Adrenal gland (tissue), 12 donors: Measurements from ENCODE around the gene SEMA3A. TPM values are rescaled to one million over a fixed set of nuclear protein-coding genes. Genes with fewer than 3 reads are reported as not detected.

Source experiments
- DNase-seq, 7 donors: peaks; one replicate each; pipeline ENCODE4 v3.0.0-alpha.2; 2019 to 2020
- H3K27ac ChIP-seq, 5 donors: fragments of 200-600 bp; sonication (generic) in 4 of 5; 1 replicate in 3 of 5; 2 replicates in 2 of 5; pipeline versions ENCODE4 v1.5.1 to v1.8.0; 2016 to 2020; ENCODE audit warnings: mild to moderate bottlenecking in 1 of 5
- H3K27me3 ChIP-seq: fragments of 200-600 bp; 2 replicates; pipeline ENCODE4 v1.8.0; 2021
- H3K36me3 ChIP-seq, 2 donors: fragments of 200-600 bp; replicated peaks in 1 of 2; 1 replicate in 1 of 2; 2 replicates in 1 of 2; pipeline versions ENCODE4 v1.5.1 to v1.8.0; 2018 to 2022
- H3K4me1 ChIP-seq, 2 donors: fragments of 200-600 bp; replicated peaks in 1 of 2; 1 replicate in 1 of 2; 2 replicates in 1 of 2; pipeline versions ENCODE4 v1.5.1 to v1.8.0; 2018 to 2021
- H3K4me3 ChIP-seq, 4 donors: fragments of 200-600 bp; sonication (generic) in 3 of 4; one replicate each; pipeline ENCODE4 v1.5.1; 2016 to 2018
- H3K9me3 ChIP-seq, 3 donors: fragments of 200-600 bp; sonication (generic) in 1 of 3; replicated peaks in 1 of 3; 1 replicate in 2 of 3; 2 replicates in 1 of 3; pipeline versions ENCODE4 v1.5.1 to v1.8.0; 2016 to 2021
- CTCF ChIP-seq, 6 experiments: fragments of 450-650 bp in 4 of 6; fragments of 200-600 bp in 2 of 6; sonication (generic) in 1 of 6; IDR thresholded peaks; 1 replicate in 5 of 6; 2 replicates in 1 of 6; pipeline versions ENCODE4 v1.5.1 to v1.8.0; 2016 to 2021; ENCODE audit warnings: antibody characterized with exemption in 6 of 6, mild to moderate bottlenecking in 2 of 6, moderate library complexity in 1 of 6
- POLR2A ChIP-seq, 2 donors: fragments of 450-650 bp; IDR thresholded peaks; one replicate each; pipeline ENCODE4 v1.6.1; 2017; ENCODE audit warnings: antibody characterized with exemption in 2 of 2, mild to moderate bottlenecking in 2 of 2, moderate library complexity in 1 of 2
- WGBS, 4 donors: extraction: QIAGEN DNeasy Blood & Tissue Kit in 2 of 4; methylation state at CpG; one replicate each; pipeline versions ENCODE4 v1.1.5 to v1.1.7; 2013 to 2017; 5-methylcytosine and 5-hydroxymethylcytosine counted together
- intact Hi-C, 2 donors: fragments of 100-400 bp; cut with DNase I; formaldehyde crosslinking; loops; one replicate each; pipeline versions ENCODE4 v1.14.1 to v1.15.0; 2022 to 2023
- polyA plus RNA-seq, 3 donors: library from polyadenylated mRNA; stranded (reverse); fragments of 200-250 nt in 2 of 3; fragments of 350-450 nt in 1 of 3; fragmentation: Illumina TruSeq in 1 of 3; extraction: RNeasy Lipid Tissue Mini Kit (QIAGEN cat#74804) in 1 of 3; gene quantifications; one replicate each; pipeline ENCODE4 v1.2.3, GENCODE V29; 2013 to 2014
- total RNA-seq, 9 donors: library from RNA; depleted of rRNA in 4 of 9; stranded (reverse); fragments of >200 nt in 4 of 9; fragments of 120-200 nt in 1 of 9; fragmentation: NEBNext Ultra II Directional in 1 of 9; extraction: Animal tissue kit (Norgen Biotek cat#: 25700) in 1 of 9; gene quantifications; one replicate each; pipeline versions ENCODE4 v1.1.0 to v1.2.4, GENCODE V29; 2013 to 2023
- donor health status: healthy with polysubstance abuse.
- donor health status: Bipolar disorder and iron deficiency.
- donor health status: DM: yes; HTN: yes; CAD: no.
- donor health status: DM: no; HTN: no; CAD: no.
- donor health status: DM: no; HTN: no; CAD: no.
- donor health status: DM: yes; HTN: yes; CAD: no.

The SEMA3A gene
- total and polyA plus RNA-seq, 12 donors: 0.24 to 17.5 (median 1.2) TPM

GRCh38 chr7:84207025-84207424 is 12.4 kb upstream of the SEMA3A start:
- no peak overlapping the region for H3K27ac ChIP-seq
- no peaks in the 10 kb centered on the region for H3K27me3 ChIP-seq
- no peaks in the 10 kb centered on the region for H3K9me3 ChIP-seq
- no peak for DNase-seq
- intact Hi-C loops: no loop called here
- no peak overlapping the region for H3K4me3 ChIP-seq
- WGBS, 4 donors: 62 to 80% (median 73%) methylated on average over 2 of the region's 2 CpGs
- no peaks in the 10 kb centered on the region for H3K4me1 ChIP-seq
- no peaks in the 10 kb centered on the region for H3K36me3 ChIP-seq
- TF ChIP-seq CTCF (IDR thresholded peaks at IDR 0.05) (no peak), POLR2A (IDR thresholded peaks at IDR 0.05) (no peak)

GRCh38 chr7:84204655-84205054 is 10.1 kb upstream of the SEMA3A start:
- Histone ChIP-seq H3K27ac (no peak overlapping the region), H3K4me3 (no peak overlapping the region), H3K9me3 (no peaks in the 10 kb centered on the region), H3K36me3 (no peaks in the 10 kb centered on the region), H3K27me3 (no peaks in the 10 kb centered on the region), H3K4me1 (no peaks in the 10 kb centered on the region)
- no peak for DNase-seq
- intact Hi-C loops: no loop called here
- whole genome bisulfite sequencing, 4 donors: 52 to 57% (median 54%) methylated on average over 3 of the region's 3 CpGs
- TF ChIP-seq CTCF (IDR thresholded peaks at IDR 0.05): no peak
- no peak for TF ChIP-seq POLR2A (IDR thresholded peaks at IDR 0.05)

GRCh38 chr7:84202855-84203254 is 8.3 kb upstream of the SEMA3A start:
- H3K4me1 ChIP-seq: no peaks in the 10 kb centered on the region
- no peak overlapping the region for H3K4me3 ChIP-seq
- no peaks in the 10 kb centered on the region for H3K36me3 ChIP-seq
- H3K27ac ChIP-seq: no peak overlapping the region
- TF ChIP-seq POLR2A (IDR thresholded peaks at IDR 0.05) (no peak), CTCF (IDR thresholded peaks at IDR 0.05) (no peak)
- no peaks in the 10 kb centered on the region for H3K27me3 ChIP-seq
- H3K9me3 ChIP-seq: no peaks in the 10 kb centered on the region
- WGBS, 4 donors: 90 to 97% (median 94%) methylated on average over 1 of the region's 1 CpG
- DNase-seq: no peak
- intact Hi-C loops: no loop called here

GRCh38 chr7:84200859-84201258 is 6.3 kb upstream of the SEMA3A start:
- Histone ChIP-seq H3K36me3 (no peaks in the 10 kb centered on the region), H3K4me3 (no peak overlapping the region), H3K27me3 (no peaks in the 10 kb centered on the region), H3K27ac (no peak overlapping the region), H3K4me1 (no peaks in the 10 kb centered on the region), H3K9me3 (no peaks in the 10 kb centered on the region)
- TF ChIP-seq CTCF (IDR thresholded peaks at IDR 0.05) (no peak), POLR2A (IDR thresholded peaks at IDR 0.05) (no peak)
- no peak for DNase-seq
- WGBS, 4 donors: 66 to 72% (median 69%) methylated on average over 3 of the region's 3 CpGs
- intact Hi-C loops: no loop called here
